ENCODE measurements around the gene MRPL53.

Gene MRPL53

DNA sequence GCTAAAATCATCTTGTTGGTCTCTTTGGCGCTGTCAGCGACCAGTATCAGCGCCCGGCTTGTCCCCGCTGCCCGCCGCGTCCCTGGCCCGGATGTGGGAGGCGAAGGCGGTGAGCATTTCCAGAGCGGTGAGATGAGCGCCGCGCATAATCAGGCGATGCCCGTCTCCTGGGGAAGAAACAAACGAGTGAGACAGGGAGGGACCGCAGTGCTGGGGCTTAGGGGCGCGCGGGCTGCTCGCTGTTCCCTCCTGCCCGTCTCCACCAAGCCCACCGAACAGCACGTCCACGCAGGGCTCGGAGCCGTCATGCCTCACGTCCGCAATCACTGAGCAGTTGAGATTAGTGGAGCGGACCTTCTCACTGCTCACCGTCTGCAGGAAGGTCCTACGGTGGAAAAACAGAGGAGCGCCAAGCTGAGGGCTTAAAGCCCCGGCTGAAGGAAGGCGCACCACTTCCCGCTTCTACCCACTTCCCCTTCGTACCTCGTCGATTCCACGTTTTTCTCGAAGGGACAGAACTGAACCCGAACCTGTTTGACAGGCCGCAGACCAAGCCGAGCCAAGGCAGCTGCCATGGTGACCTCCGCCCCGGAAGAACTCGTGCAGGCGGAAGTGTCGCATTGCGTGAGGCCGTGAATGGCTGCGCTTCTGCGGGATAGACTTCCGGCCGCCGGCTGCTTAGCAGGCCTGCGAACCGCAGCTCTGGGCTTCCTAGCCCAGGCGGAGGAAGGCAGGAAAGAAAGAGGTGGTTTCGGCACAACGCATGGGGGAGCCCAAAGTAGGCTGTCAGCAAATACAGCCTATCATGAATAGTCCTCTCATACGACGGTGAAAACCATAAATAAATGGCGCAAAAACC, at the start of gene MRPL53:
TSS of gene MRPL53 (minus strand) at position 595 of the 859 bp plus-strand sequence. CDS start at position 575, 20 bp downstream.
- peak; percentile 91 for DNase-seq

DNA sequence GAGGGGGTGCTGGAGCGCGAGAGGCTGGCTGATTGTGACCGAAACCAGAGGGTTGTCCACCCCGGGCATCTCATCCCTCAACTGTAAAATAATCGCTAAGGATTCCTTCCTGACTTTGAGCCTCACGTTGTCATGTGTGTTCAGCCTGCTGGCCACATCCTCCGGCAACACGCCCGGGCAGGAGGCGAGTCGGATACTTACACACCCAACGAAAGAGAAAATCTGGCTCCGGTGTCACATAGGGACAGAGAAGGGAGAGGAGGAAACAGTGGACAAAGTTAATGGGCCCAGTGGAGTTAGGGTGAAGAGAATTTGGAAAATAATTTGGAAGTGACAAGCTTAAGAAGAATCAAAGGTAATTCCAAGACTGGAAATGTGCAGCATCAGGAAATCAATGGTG, 44.2 kb upstream of the MRPL53 start:
- no peak for DNase-seq

DNA sequence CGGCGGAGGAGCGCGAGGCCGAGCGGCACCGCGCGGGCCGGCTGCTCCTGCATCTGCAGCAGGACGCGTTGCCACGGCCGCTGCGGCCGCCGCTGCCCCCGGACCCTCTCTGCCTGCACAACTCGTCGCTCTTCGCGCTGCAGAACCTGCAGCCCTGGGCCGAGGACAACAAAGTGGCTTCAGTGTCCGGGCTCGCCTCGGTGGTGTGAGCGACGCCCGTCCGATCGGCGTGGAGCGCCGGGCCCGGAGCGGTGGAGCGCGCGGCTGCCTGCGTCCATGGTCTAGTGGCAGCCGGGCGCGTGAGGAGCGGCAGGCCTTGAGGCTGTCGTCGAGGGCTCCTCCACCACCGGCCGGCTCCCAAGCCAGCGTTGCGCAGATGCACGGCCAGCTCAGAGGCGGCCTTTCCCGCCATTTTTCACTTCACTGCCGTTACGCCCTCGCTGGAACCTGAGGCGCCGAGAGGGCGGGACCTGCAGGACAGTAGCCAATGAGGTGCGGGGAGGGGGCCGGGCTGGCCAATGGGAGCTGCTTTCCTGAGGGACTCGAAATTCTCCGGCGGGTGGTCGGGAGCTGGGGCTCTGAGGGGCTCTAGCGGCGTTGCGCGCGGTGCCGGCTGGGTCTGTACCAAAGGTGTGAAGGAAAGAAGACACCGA, 43.6 kb upstream of the MRPL53 start:
- DNase-seq = no peak

DNA sequence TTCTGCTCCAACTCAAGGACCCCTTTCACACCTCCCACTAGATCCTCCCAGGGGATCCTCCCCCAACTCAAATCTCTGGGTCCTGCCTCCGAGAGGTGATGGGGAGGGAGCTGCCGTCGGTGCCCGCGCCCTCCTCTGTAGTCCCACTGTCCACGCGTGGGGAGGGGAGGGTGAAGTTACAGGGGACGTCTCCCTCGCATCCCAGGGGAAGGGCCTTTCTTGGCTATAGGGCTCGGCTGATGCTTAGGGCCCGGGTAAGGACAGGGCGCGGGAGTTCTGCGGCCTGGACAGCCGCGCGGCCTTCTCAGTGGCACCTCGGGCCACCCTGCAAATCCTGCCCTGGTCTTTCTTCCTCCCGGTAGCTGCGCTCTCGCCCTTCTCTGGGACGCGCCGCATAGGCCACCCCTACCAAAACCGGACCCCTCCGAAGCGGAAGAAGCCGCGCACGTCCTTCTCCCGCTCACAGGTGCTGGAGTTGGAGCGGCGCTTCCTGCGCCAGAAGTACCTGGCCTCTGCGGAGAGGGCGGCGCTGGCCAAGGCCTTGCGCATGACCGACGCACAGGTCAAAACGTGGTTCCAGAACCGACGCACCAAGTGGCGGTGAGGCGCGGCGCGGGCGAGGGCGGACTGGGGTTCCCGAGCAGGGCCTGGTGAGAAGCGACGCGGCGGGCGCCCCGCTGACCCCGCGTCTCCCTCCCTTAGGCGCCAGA, 42.9 kb upstream of the MRPL53 start:
- DNase-seq = no peak

DNA sequence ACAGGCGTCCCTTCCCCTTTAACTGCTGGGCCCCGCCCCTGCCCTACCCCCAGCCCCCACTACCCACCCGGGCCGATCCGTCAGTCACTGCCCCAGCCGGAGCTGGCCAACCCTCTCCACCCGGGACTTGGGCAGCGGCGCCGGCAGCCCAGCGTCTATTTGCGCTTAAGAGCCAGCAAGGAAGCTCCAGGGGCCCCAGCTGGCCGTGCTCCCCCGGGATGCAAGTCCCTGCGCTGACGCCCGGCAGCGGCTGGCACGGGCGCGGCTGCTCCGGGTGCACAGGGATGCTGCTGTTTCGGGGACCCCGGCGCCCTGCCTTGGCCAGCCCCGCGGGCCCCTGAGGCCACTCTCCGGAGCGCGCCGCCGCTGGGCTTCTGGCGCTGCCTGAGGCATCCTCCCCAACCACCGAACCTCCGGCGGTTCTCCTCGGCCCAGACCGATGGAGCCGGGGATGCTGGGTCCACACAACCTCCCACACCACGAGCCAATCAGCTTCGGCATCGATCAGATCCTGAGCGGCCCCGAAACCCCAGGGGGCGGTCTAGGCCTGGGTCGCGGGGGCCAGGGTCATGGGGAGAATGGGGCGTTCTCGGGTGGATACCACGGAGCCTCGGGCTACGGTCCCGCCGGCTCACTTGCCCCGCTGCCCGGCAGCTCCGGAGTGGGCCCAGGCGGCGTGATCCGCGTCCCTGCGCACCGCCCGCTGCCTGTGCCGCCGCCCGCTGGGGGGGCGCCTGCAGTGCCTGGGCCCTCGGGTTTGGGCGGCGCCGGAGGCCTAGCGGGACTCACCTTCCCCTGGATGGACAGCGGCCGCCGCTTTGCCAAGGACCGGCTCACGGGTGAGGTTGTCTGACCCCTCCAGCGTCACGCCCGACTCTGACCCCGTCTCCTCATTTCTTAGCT, 42.1 kb upstream of the MRPL53 start, which contains the start of gene TLX2:
TSS of gene TLX2 (plus strand) at position 83 of the 903 bp plus-strand sequence. CDS start at position 440, 357 bp downstream.
- DNase-seq = no peak

DNA sequence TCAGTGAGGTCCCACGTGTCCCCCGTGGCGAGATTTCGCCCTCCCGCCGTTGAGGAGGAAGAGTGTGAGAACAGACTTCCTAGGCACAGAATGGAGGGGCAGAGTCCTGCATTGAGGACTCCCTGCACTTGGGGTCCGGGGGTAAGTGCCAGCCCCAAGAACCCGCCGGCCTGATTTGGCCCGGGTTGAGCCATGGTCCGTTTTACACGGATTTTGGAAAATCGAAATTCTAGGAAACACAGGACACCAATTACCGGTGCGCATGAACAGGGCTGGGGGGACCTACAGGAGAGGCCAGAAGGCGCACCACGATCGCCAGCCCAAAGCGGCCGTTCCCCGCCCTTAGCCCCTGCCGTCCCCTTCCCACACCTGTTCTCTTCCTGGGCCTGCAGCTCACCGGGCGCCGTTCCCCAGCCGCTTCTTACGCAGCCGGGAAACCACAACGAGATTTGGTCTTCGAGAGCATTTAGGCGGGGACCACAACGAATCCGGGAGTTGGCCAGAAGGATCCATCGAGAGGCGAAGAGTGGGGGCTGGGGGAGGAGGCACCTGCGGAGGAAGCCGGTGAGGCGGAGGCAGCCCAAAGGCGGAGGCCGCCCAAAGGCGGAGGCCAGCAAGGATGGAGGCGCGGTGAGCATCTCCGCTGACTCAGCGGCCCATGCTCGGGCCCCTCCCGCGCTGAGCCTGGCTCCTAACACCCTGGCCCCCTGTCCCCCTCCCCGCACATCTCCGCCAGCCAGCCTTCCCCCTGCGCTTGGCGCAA, 41.3 kb upstream of the MRPL53 start:
- DNase-seq = no peak

DNA sequence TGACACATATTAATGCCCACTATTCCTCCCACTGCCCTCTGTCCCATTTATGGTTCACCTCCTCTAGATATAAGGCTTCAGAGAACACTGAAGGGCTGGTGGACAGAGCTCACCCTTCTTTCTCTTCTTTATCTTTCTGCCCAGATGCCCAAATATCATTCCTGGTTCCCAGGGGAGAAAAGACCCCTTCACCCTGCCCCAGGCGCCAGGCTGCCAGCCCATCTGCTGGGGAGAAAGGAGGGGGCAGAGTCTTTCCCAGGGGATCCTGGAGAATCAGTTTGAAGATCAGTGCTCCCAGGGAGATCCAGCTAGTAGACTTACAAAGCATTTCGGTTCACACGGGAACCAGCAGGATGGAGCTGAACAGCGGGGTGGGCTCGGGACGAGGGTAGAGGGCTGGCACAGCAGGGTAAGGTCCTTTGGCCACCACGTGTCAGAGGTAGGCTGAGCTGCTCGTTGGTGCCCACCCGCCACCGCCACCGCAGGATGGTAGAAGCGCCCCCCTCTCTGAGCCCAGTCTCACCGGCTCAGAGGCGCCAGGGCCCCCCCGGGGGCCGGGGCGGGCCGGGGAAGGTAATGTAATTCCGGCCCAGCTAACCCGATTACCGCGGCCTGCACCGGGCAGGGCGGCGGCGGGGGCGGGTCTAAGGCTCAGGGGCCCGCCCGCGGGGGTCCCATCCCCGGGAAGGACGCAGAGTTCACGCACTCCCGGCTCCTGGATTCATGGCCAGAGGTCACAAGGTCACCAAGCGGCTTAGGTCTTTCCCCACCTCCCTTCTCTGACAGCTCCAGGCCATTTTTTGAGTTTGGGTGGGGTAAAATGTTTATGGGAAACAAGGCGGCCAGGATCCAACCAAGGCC, 40.5 kb upstream of the MRPL53 start:
- no peak for DNase-seq

DNA sequence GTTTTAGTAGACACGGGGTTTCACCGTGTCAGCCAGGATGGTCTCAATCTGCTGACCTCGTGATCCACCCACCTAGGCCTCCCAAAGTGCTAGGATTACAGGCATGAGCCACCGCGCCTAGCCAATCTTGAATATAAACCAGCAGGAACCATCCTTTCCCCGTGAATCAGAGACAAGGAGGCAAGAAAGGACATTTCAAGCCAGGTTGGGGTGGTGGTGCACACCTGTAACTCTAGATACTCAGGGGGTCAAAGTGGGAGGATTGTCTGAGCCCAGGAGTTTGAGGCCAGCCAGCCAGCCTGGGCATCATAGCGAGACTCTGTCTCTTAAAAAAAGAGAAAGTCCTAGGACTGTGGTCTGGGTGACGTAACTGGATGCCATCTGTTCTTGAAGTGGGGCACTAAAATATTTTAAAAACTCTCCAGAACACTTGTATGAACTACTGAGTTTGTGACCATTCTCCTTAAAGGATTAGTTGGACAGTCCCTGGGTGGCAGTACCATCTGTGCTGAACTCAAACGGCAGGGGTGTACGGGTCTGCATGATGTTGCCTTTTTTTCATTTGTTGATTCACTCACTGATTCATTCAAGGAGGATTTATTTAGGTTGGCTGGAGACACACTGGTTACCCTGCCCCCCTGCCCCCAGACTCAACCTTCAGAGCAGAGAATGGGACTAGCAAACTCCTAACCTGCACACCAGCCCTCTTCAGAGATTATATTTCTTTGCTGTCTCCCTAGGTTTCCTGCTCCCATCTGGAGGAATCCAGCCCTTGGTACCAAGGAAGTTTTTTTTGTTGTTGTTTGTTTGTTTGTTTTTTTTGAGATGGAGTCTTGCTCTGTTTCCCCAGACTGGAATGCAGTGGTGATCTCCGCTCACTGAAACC, 38.9 kb upstream of the MRPL53 start:
- DNase-seq = no peak

DNA sequence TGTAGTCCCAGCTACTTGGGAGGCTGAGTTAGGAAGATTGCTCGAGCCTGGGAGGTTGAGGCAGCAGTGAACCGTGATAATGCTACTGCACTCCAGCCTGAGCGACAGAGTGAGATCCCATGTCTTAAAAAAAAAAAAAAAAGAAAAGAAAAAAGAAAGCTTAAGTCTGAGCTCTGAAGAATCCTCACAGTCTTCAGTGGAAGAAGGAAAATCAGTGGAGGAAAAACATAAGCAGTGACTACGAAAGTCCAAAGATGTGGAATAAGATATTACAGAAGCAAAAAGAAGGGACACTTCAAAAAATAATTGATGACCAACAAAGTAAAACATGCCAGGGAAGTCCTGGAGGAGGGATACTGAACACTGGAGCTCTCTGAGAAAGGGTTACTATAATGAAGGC, 37.8 kb upstream of the MRPL53 start:
- no peak for DNase-seq

DNA sequence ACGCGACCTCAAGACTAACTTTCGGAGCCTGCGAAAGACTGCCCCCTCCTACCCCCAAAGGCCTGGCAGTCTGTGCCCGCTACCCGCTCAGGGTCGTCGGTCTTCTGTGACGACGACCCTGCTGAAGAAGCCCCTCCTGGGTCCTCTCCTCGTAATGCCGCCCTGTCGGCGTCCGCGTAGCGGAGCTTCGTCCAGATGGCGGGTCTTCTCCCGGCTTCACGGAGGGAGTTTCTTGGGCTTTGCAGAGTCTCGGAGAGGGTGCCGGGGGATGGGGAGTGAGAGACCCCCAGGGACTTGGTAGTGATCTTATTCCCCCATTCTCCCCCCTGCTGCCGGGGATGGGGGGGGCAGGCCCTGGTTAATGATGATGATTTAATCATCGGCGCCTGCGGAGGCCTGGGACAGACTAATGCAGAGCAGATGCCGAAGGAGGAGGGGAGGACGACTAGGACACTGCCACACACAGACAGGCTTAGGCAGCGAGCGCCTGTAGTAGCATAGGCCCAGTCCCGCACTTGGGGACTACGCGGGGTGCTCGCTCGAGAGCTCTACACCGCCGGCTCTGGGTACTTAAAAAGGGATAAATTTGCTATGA, 35.5 kb upstream of the MRPL53 start:
- no peak for DNase-seq

DNA sequence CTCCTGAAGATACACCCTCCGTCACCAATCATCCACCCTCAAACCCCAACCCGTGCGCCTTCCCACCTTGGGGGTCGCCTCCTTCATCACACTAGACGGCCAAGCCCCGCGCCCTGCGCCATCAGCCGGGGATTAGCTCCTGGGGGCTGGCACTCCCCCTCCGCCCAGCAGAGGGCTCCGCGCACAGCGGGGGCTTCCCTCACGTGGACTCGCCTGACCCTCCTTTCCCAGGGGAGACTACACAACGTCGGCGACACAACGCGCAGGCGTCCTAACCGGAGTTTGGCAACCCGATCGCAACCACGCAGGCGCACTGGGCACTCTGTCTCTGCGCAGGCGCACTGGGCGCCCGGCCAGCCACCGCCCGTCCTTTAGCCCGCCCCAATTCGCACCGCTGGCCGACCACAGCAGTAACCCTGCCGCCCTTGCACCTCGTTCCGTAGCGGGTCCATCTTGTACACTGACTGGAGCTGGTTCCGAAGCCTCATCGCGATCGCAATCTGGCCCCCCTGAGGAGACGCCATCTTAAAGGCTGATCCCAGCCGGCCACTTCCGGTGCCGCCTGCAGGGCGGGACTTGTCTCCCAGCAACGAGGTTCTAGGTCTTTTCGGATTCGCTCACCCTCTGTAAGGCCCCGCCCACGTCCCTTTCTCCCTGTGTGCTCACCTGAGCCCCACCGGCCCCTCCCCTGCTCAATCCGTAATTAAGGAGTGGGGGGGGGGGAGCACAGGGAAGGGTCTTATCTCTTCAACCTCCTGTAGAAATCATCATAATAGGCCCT, 34.9 kb upstream of the MRPL53 start, which contains the start of gene PCGF1:
TSS of gene PCGF1 (minus strand) at position 551 of the 781 bp plus-strand sequence. CDS start at position 524, 27 bp downstream.
- peak; percentile 95 for DNase-seq

DNA sequence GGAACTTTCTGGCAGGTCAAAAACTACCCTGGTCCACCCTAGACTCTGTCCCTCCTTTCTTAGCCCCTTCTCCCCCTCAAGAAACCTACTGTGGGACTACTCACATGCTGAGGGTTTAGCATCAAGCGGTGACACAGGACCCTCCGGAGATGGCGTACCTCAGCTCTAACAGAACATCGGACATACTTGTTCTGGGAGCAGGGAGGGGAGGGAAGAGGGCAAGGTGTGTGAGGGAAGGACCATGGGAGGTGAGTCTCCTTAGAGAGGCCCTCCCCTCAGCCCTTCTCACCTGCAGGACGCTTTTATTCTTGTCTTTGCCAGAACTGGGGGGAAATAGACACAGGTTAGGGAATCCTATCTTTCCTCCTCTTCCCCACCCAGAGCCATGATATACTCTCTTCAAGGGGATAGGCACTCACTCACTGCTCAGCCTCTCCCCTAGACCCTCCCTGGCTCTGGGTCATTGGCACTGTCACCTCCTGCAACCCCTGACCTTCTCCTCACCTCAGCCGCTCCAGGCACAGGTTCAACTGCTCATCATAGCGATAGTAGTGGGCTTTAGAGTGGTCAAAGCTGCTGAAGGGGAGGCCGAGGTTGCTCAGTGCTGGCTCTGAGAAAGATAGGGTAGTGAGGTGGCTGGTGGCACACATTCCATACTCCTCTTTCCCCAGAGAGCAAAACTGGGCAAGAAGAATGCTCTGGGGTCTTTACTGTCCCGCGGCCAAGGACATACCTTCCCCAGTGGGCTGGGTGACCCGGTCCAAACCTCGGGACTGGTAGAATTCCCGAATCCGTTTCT, 33.2 kb upstream of the MRPL53 start:
- no peak for DNase-seq

DNA sequence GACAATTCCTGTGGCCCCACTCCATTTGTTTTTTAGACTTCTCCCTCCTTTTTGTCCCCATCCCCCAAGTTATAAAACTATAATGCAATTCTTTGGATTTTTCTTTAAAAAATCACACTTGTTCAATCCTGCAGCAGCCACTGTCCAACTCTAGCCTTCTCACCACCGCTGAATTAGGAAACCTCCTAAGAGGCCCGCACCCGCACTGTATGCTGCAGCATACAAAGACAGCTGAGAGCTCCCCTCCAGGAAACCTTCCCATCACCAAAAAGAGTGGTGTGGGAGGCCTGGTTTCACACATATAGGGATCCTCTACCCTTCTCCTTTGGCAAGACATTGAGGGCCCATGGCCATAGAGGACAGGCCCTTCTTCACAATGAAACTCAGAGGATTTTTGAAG, 32.1 kb upstream of the MRPL53 start:
- DNase-seq = no peak

DNA sequence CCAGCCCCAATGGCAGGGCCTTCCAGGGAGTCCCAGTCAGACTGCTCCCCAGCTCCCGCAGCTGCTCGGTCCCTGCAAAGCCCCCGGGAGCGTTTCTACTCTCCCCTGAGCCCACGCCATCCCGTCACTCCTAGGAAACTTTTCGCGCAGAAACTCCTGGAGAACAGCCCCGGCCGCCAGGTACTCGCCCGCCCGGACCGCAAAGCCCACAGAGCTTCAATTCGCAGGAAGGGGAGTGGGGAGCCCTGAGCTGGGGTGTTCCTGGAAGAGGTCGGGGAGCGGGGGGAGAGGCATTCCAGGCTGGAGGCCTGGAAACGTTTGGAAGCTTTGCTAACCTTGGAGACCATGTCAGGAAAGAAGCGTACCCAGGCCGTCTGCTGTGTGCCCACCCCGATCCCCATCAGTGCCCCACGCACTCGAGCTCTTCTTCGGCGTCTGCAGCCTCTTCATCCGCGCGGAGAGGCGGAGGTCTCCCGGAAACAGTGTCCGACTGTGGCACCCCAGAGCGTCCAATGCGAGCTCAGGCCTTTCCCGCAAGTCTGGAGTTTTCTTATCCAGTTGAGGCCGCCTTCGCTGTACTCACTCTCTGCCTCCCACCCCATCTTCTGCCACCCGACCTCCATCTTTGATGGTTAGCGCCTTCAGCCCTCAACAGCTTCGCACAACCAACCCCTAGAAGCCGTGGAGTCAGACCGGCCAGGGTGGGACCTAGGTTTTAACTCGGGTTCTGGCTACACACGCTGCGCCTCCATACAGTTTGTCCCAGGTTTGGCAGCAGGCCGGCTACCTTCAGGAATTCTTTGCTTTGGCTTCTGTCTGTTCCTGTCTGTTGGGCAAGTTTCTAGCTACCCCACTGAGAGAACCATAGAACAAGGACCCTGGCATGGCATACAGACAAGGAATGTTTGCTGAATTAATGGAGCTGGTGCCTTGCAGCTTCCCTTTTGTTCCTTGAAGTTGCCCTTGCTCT, 31.3 kb upstream of the MRPL53 start:
- DNase-seq = no peak

DNA sequence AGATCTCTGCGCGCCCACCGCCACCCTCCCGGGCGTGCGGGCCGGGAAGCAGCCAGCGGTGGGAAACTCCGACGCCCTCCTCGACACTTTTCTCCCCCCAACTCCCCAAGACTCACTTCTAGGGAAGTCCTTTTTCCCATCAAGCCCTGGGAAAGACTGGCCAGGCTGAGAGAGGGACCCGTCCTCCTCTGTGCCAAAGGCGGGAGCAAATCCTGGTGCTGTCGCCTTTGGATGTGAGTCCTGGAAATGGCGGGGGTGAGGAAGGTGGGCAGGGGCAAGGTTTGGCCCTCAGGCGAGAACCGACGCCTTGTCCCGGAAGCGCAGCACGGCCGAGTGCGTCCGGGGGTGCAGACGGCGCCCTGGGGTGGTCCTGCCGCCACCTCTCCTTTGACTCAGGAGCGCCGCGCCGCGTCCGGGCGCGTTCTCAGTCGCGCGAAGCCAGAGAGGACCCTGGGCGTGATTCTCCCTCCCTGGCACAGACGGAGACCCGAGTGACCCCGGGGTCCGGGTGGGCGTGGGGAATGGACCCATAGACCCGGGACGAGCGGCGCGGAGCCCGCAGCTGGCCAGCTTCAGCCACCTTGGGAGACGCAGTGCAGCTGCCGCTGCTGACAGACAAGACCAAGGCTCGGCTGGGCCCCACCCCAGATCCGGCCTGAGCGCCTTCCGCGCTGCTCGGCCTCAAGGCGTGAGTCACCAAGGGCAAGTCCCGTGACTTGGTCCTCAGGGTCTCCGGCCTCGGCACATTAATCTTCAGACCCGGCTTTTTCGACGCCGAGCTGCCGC, 30.4 kb upstream of the MRPL53 start:
- peak; percentile 87 for DNase-seq
